ENCODE data around the gene PI4KB.
A peak's percentile ranks its signal among the peaks of the same experiment; 100 is the strongest.

Gene PI4KB

GRCh38 chr1:151265446-151266236, 61.6 kb downstream of the PI4KB start:
- no CpG with 5 or more reads among the region's 14 CpGs for WGBS, 2 donors (ENCODE audit: extremely low coverage in 2 of 2, insufficient read length in 2 of 2, insufficient replicate concordance in 1 of 2)
- peaks cover 31 to 82% of the 10 kb centered on the region in 2 donors for H3K36me3 ChIP-seq (replicated peaks in 1 of 2; ENCODE audit: control insufficient read depth in 2 of 2, insufficient read depth in 2 of 2, low read length in 2 of 2)

GRCh38 chr1:151259351-151259750, 67.9 kb downstream of the PI4KB start:
- Histone ChIP-seq H2BK5ac (ENCODE audit: low read length) (no peak overlapping the region), H3K9me3 (replicated peaks in 1 of 2; ENCODE audit: control insufficient read depth in 2 of 2, insufficient read depth in 1 of 2, low read depth in 1 of 2, low read length in 2 of 2) (no peaks in the 10 kb centered on the region), H2BK120ac (ENCODE audit: low read depth, low read length) (no peak overlapping the region), H3K4me1 (ENCODE audit: control insufficient read depth in 2 of 2, insufficient read depth in 1 of 2, low read depth in 1 of 2, low read length in 2 of 2) (peaks cover 0 to 2% of the 10 kb centered on the region in 2 donors), H4K8ac (ENCODE audit: low read depth, low read length) (no peak overlapping the region), H2AK5ac (ENCODE audit: low read depth, low read length) (no peak overlapping the region), H3K23ac (ENCODE audit: low read depth, low read length, poor library complexity) (no peak overlapping the region), H3K27ac (replicated peaks; ENCODE audit: low read length) (no peak overlapping the region), H3K4ac (ENCODE audit: low read length) (no peak overlapping the region), H3K79me1 (ENCODE audit: low read depth, low read length) (peaks cover 4% of the 10 kb centered on the region), H2BK15ac (ENCODE audit: low read length) (no peak overlapping the region), H4K91ac (ENCODE audit: low read depth, low read length, poor library complexity) (no peak overlapping the region), H2BK12ac (ENCODE audit: low read length) (no peak overlapping the region), H3K36me3 (replicated peaks in 1 of 2; ENCODE audit: control insufficient read depth in 2 of 2, insufficient read depth in 2 of 2, low read length in 2 of 2) (peaks cover 7 to 47% of the 10 kb centered on the region in 2 donors), H3K4me3 (ENCODE audit: low read length in 2 of 2) (no peak overlapping the region), H2AFZ (ENCODE audit: low read length) (no peak overlapping the region), H3K14ac (ENCODE audit: low read length) (no peak overlapping the region), H3K9ac (ENCODE audit: low read depth, low read length, poor library complexity) (no peak overlapping the region), H3K27me3 (ENCODE audit: control insufficient read depth in 3 of 3, insufficient read depth in 3 of 3, low read depth in 1 of 3, low read length in 3 of 3) (no peaks in the 10 kb centered on the region), H3K4me2 (ENCODE audit: insufficient read depth, low read length, poor library complexity, severe bottlenecking) (no peak overlapping the region), H3K18ac (ENCODE audit: low read length) (no peak overlapping the region)
- DNase-seq (ENCODE audit: low spot score), result no peak
- WGBS, 2 donors (ENCODE audit: extremely low coverage in 2 of 2, insufficient read length in 2 of 2, insufficient replicate concordance in 1 of 2), result no CpG with 5 or more reads among the region's 2 CpGs

More at GRCh38 chr1:151265446-151266236, 61.6 kb downstream of the PI4KB start:
- Histone ChIP-seq H4K91ac (ENCODE audit: low read depth, low read length, poor library complexity) (no peak overlapping the region), H2BK5ac (ENCODE audit: low read length) (no peak overlapping the region), H3K79me1 (ENCODE audit: low read depth, low read length) (peaks cover 2% of the 10 kb centered on the region), H2BK15ac (ENCODE audit: low read length) (no peak overlapping the region), H3K4ac (ENCODE audit: low read length) (no peak overlapping the region), H3K27me3 (ENCODE audit: control insufficient read depth in 3 of 3, insufficient read depth in 3 of 3, low read depth in 1 of 3, low read length in 3 of 3) (no peaks in the 10 kb centered on the region), H3K9me3 (replicated peaks in 1 of 2; ENCODE audit: control insufficient read depth in 2 of 2, insufficient read depth in 1 of 2, low read depth in 1 of 2, low read length in 2 of 2) (no peaks in the 10 kb centered on the region), H2BK120ac (ENCODE audit: low read depth, low read length) (no peak overlapping the region), H4K8ac (ENCODE audit: low read depth, low read length) (no peak overlapping the region), H3K27ac (replicated peaks; ENCODE audit: low read length) (no peak overlapping the region), H3K14ac (ENCODE audit: low read length) (no peak overlapping the region), H3K9ac (ENCODE audit: low read depth, low read length, poor library complexity) (no peak overlapping the region), H3K4me3 (ENCODE audit: low read length in 2 of 2) (no peak overlapping the region), H2BK12ac (ENCODE audit: low read length) (no peak overlapping the region), H3K23ac (ENCODE audit: low read depth, low read length, poor library complexity) (no peak overlapping the region), H2AFZ (ENCODE audit: low read length) (no peak overlapping the region), H3K18ac (ENCODE audit: low read length) (no peak overlapping the region), H2AK5ac (ENCODE audit: low read depth, low read length) (no peak overlapping the region), H3K4me1 (ENCODE audit: control insufficient read depth in 2 of 2, insufficient read depth in 1 of 2, low read depth in 1 of 2, low read length in 2 of 2) (no peaks in the 10 kb centered on the region), H3K4me2 (ENCODE audit: insufficient read depth, low read length, poor library complexity, severe bottlenecking) (no peak overlapping the region)
- DNase-seq (ENCODE audit: low spot score), result no peak

- Histone ChIP-seq H3K27me3 (ENCODE audit: control insufficient read depth in 3 of 3, insufficient read depth in 3 of 3, low read depth in 1 of 3, low read length in 3 of 3) (no peaks in the 10 kb centered on the region), H3K4me1 (ENCODE audit: control insufficient read depth in 2 of 2, insufficient read depth in 1 of 2, low read depth in 1 of 2, low read length in 2 of 2) (peaks cover 0 to 2% of the 10 kb centered on the region in 2 donors), H3K4me3 (ENCODE audit: low read length in 2 of 2) (peak overlapping the region; percentile 85 to 90), H3K36me3 (replicated peaks in 1 of 2; ENCODE audit: control insufficient read depth in 2 of 2, insufficient read depth in 2 of 2, low read length in 2 of 2) (peaks cover 0 to 23% of the 10 kb centered on the region in 2 donors), H3K9ac (ENCODE audit: low read depth, low read length, poor library complexity) (no peak overlapping the region), H3K4ac (ENCODE audit: low read length) (no peak overlapping the region), H3K23ac (ENCODE audit: low read depth, low read length, poor library complexity) (no peak overlapping the region), H4K91ac (ENCODE audit: low read depth, low read length, poor library complexity) (no peak overlapping the region), H3K79me1 (ENCODE audit: low read depth, low read length) (peaks cover 2% of the 10 kb centered on the region), H4K8ac (ENCODE audit: low read depth, low read length) (no peak overlapping the region), H3K14ac (ENCODE audit: low read length) (no peak overlapping the region), H2BK12ac (ENCODE audit: low read length) (no peak overlapping the region), H2AFZ (ENCODE audit: low read length) (no peak overlapping the region), H3K9me3 (replicated peaks in 1 of 2; ENCODE audit: control insufficient read depth in 2 of 2, insufficient read depth in 1 of 2, low read depth in 1 of 2, low read length in 2 of 2) (no peaks in the 10 kb centered on the region), H2AK5ac (ENCODE audit: low read depth, low read length) (no peak overlapping the region), H3K4me2 (ENCODE audit: insufficient read depth, low read length, poor library complexity, severe bottlenecking) (peak overlapping the region; percentile 66), H2BK15ac (ENCODE audit: low read length) (no peak overlapping the region), H3K27ac (replicated peaks; ENCODE audit: low read length) (no peak overlapping the region), H2BK5ac (ENCODE audit: low read length) (no peak overlapping the region), H2BK120ac (ENCODE audit: low read depth, low read length) (no peak overlapping the region), H3K18ac (ENCODE audit: low read length) (no peak overlapping the region)
- no peak for DNase-seq (ENCODE audit: low spot score)
- no CpG with 5 or more reads among the region's 10 CpGs for WGBS, 2 donors (ENCODE audit: extremely low coverage in 2 of 2, insufficient read length in 2 of 2, insufficient replicate concordance in 1 of 2)
These were observed 71.8 kb downstream of the PI4KB start for GRCh38 chr1:151255381-151255780.

All from neuronal stem cell (in vitro differentiated cells).